Neural progenitor cell (in vitro differentiated cells): Measurements from ENCODE around the gene SYNDIG1.

Experiments
- CTCF ChIP-seq: fragments of 200-600 bp; sonication (generic); IDR thresholded peaks from 2 replicates; pipeline ENCODE4 v1.5.1; 2017; ENCODE audit warnings: antibody characterized with exemption, mild to moderate bottlenecking
- EZH2phosphoT487 ChIP-seq: fragments of 200-600 bp; sonication (generic); IDR thresholded peaks from 2 replicates; pipeline ENCODE4 v1.6.1; 2017; ENCODE audit warnings: antibody characterized with exemption

GRCh38 chr20:24703284-24703610 is 233.8 kb downstream of the SYNDIG1 start:
- no peak for TF ChIP-seq CTCF
- TF ChIP-seq EZH2phosphoT487 = no peak
